ENCODE results near the gene ELMOD3.
"Not testable (repeated sequence)": the region's sequence is repeated elsewhere in the genome, so short reads cannot be mapped to it uniquely, and the experiment has no call there.

Gene ELMOD3

DNA sequence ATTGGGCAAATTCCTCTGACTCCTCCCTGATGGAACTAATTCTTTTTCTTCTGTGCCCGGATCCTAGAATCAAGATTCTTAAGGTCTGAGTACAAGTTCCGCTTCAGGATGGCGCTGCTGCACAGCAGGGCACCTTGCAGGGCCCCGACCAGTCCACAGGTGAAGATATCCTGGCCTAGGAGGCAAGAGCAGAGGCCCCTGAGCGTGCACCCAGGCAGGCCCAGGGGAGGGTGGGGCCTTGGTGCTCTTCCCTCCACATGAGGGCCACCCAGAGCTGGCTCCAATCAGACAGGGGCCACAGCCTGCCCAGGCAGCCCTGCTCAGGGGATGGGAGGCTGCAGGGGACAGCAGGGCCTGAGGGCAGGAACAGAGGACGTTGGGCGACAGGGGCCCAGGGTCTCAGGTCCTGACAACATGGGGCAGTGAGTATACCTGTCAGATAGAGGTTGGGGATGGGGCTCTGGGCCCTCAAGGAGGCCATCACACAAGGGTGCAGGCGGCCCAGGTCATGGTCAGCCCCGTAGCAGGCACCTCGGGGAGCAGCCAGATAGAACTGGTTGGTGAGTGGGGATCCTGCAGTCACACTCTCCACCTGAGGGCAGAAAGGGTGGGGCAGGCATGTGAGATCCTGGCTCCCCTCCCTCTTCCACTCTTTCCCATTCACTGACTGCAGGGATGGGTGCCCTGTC is 11.2 kb upstream of the ELMOD3 start:
- not testable (repeated sequence) for H3K27me3 ChIP-seq (replicated peaks; ENCODE audit: control insufficient read depth, insufficient read depth, low read length, poor library complexity, severe bottlenecking); H3K4me1 ChIP-seq (ENCODE audit: control insufficient read depth, insufficient read depth, low read length, poor library complexity, severe bottlenecking); DNase-seq; H3K27ac ChIP-seq (ENCODE audit: insufficient read depth, low read length, poor library complexity, severe bottlenecking); H3K4me3 ChIP-seq (ENCODE audit: insufficient read depth, low read depth, low read length, poor library complexity, severe bottlenecking); H3K9me3 ChIP-seq (ENCODE audit: control insufficient read depth, low read length)
- peaks cover 37% of the 10 kb centered on the region for H3K36me3 ChIP-seq (ENCODE audit: control insufficient read depth, insufficient read depth, low read length)

DNA sequence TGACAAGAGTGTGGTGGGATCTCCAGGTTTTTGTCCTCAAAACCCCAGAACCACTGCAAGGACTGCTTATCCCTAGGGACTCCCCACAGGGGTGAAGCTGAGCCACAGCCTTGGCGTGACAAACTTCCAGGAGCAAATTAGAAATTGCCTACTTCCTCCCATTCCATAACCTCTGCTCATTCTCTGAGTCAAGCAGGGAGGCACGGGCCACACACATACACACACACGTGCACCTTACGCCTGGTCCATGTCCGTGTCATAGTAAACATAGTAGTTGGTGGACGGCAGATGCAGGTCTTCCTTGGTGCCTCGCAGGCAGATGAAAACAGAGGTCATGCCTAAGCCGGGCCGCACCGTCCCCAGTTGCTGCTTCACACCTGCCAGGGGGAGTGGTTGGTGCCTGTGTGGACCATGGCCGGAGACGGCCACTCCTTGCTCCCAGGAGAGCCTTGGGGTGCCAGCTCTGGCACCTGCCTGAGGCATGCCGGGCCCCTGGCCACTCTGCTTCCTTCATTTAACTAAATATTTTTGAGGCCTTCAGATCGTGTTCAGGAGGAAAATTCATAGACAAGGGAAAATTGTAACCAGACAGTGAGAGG is 10.1 kb upstream of the ELMOD3 start:
- H3K27me3 ChIP-seq (replicated peaks; ENCODE audit: control insufficient read depth, insufficient read depth, low read length, poor library complexity, severe bottlenecking) = no peaks in the 10 kb centered on the region
- no peaks in the 10 kb centered on the region for H3K4me1 ChIP-seq (ENCODE audit: control insufficient read depth, insufficient read depth, low read length, poor library complexity, severe bottlenecking)
- H3K4me3 ChIP-seq (ENCODE audit: insufficient read depth, low read depth, low read length, poor library complexity, severe bottlenecking) = no peak overlapping the region
- H3K9me3 ChIP-seq (ENCODE audit: control insufficient read depth, low read length) = no peaks in the 10 kb centered on the region
- no peak overlapping the region for H3K27ac ChIP-seq (ENCODE audit: insufficient read depth, low read length, poor library complexity, severe bottlenecking)
- no peak for DNase-seq
- peaks cover 42% of the 10 kb centered on the region for H3K36me3 ChIP-seq (ENCODE audit: control insufficient read depth, insufficient read depth, low read length)

DNA sequence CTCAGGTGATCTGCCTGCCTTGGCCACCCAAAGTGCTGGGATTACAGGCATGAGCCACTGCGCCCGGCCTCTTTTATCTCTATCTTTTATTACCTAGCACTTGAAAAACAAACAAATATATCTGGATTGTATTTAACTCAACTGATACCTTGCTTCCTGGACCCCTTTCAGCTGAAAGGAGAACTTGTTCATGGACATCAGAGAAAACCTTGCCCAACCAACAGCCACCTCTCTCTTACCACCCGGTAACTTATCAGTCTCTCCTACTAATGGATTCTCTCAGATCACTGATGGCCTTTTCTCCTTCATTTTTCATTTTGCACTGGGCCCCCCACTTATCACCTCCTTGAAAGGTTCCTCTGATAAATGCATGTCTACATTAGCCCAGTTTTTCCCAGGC is 7.0 kb upstream of the ELMOD3 start:
- Histone ChIP-seq H3K9me3 (ENCODE audit: control insufficient read depth, low read length) (no peaks in the 10 kb centered on the region), H3K4me1 (ENCODE audit: control insufficient read depth, insufficient read depth, low read length, poor library complexity, severe bottlenecking) (no peaks in the 10 kb centered on the region), H3K27me3 (replicated peaks; ENCODE audit: control insufficient read depth, insufficient read depth, low read length, poor library complexity, severe bottlenecking) (no peaks in the 10 kb centered on the region), H3K4me3 (ENCODE audit: insufficient read depth, low read depth, low read length, poor library complexity, severe bottlenecking) (no peak overlapping the region), H3K27ac (ENCODE audit: insufficient read depth, low read length, poor library complexity, severe bottlenecking) (no peak overlapping the region), H3K36me3 (ENCODE audit: control insufficient read depth, insufficient read depth, low read length) (peaks cover 57% of the 10 kb centered on the region)
- DNase-seq = no peak

DNA sequence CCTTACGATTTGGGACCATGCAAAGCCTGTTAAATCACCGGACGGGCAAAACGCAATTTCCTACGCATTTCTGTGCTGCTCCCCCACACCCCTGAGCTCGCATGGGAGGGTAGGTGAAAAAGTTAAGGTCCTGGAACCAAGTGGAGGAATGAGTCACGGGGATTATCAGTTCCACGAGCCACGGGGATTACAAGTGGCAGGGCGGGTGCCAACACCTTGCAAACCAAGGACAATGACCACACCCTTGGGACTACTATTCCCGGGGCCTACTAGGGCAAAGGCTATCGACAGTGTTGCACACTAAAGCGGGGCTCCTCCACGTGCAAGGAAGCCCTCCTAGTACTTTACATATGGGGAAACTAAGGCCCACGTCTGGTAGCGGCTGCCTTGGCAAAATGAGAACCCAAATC is 688 bp upstream of the ELMOD3 start:
- Histone ChIP-seq H3K27me3 (replicated peaks; ENCODE audit: control insufficient read depth, insufficient read depth, low read length, poor library complexity, severe bottlenecking) (no peaks in the 10 kb centered on the region), H3K27ac (ENCODE audit: insufficient read depth, low read length, poor library complexity, severe bottlenecking) (peak overlapping the region; percentile 87), H3K9me3 (ENCODE audit: control insufficient read depth, low read length) (no peaks in the 10 kb centered on the region), H3K4me3 (ENCODE audit: insufficient read depth, low read depth, low read length, poor library complexity, severe bottlenecking) (peak overlapping the region; percentile 83), H3K4me1 (ENCODE audit: control insufficient read depth, insufficient read depth, low read length, poor library complexity, severe bottlenecking) (peaks cover 23% of the 10 kb centered on the region), H3K36me3 (ENCODE audit: control insufficient read depth, insufficient read depth, low read length) (peaks cover 23% of the 10 kb centered on the region)
- peak in 1 of 3 donors; percentile 2 for DNase-seq

DNA sequence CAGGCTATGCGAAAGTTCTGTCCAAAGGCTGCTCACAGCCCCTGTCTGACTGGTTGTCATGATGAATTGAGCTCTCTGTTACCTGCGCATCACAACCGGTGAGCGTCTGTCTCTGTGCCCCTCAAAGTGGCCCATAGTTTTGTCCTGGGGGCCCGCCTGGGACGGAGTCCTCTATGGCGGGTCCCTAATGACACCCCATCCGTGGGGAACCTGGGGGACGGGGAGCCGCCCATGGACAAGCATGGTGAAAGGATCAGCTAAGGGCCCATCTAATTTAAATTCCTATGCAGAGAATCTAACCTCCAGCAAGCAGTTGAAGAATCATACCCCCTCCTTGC is 473 bp downstream of the ELMOD3 start:
- H3K4me3 ChIP-seq (ENCODE audit: insufficient read depth, low read depth, low read length, poor library complexity, severe bottlenecking) = peak overlapping the region; percentile 83
- H3K9me3 ChIP-seq (ENCODE audit: control insufficient read depth, low read length) = no peaks in the 10 kb centered on the region
- DNase-seq = no peak
- peak overlapping the region; percentile 87 for H3K27ac ChIP-seq (ENCODE audit: insufficient read depth, low read length, poor library complexity, severe bottlenecking)
- peaks cover 12% of the 10 kb centered on the region for H3K36me3 ChIP-seq (ENCODE audit: control insufficient read depth, insufficient read depth, low read length)
- H3K27me3 ChIP-seq (replicated peaks; ENCODE audit: control insufficient read depth, insufficient read depth, low read length, poor library complexity, severe bottlenecking) = no peaks in the 10 kb centered on the region
- H3K4me1 ChIP-seq (ENCODE audit: control insufficient read depth, insufficient read depth, low read length, poor library complexity, severe bottlenecking) = peaks cover 23% of the 10 kb centered on the region

DNA sequence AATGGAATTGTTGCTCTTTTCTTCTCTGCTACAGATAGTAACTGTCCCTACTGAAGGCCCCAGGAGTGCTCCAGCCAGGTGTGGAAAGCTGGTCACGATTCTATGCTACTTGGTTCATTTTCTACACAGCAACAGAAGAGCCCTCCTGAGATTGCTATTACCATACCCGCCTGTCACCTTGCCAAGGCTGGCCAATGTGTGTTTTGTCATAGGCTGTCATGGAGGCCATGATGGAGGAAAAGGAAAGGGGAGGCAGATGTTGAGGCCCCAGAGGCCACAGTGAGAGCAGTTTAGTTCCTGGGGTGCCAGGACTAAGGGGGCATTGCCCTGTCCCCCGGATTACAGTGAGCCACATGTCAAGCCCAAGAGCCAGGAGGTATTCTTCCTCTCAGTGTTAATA is 952 bp downstream of the ELMOD3 start:
- H3K27me3 ChIP-seq (replicated peaks; ENCODE audit: control insufficient read depth, insufficient read depth, low read length, poor library complexity, severe bottlenecking) = no peaks in the 10 kb centered on the region
- H3K36me3 ChIP-seq (ENCODE audit: control insufficient read depth, insufficient read depth, low read length) = peaks cover 8% of the 10 kb centered on the region
- peak overlapping the region; percentile 83 for H3K4me3 ChIP-seq (ENCODE audit: insufficient read depth, low read depth, low read length, poor library complexity, severe bottlenecking)
- H3K4me1 ChIP-seq (ENCODE audit: control insufficient read depth, insufficient read depth, low read length, poor library complexity, severe bottlenecking) = peaks cover 23% of the 10 kb centered on the region
- no peak overlapping the region for H3K27ac ChIP-seq (ENCODE audit: insufficient read depth, low read length, poor library complexity, severe bottlenecking)
- H3K9me3 ChIP-seq (ENCODE audit: control insufficient read depth, low read length) = no peaks in the 10 kb centered on the region
- DNase-seq = no peak

DNA sequence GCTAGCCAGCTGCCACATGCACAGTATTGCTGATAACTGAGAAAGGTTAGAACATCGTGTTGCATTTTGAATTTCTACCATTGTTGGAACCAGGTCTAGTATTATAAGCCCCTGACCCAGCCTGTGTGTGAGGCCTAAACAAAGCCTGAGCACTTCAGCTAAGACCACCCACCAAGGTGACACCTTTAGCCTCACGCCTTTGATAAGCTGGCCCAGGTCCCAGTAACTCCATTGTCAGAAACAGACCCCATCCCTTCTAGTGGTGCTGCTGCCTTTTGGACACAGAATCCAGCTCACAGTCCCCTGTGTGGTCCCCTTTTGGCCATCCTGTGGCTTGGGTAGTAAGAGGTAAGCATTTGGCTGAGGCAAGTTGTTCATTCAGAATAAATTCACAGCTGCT is 1.6 kb downstream of the ELMOD3 start:
- no peak for DNase-seq
- peaks cover 7% of the 10 kb centered on the region for H3K36me3 ChIP-seq (ENCODE audit: control insufficient read depth, insufficient read depth, low read length)
- no peaks in the 10 kb centered on the region for H3K27me3 ChIP-seq (replicated peaks; ENCODE audit: control insufficient read depth, insufficient read depth, low read length, poor library complexity, severe bottlenecking)
- no peaks in the 10 kb centered on the region for H3K9me3 ChIP-seq (ENCODE audit: control insufficient read depth, low read length)
- no peak overlapping the region for H3K27ac ChIP-seq (ENCODE audit: insufficient read depth, low read length, poor library complexity, severe bottlenecking)
- H3K4me1 ChIP-seq (ENCODE audit: control insufficient read depth, insufficient read depth, low read length, poor library complexity, severe bottlenecking) = peaks cover 23% of the 10 kb centered on the region
- H3K4me3 ChIP-seq (ENCODE audit: insufficient read depth, low read depth, low read length, poor library complexity, severe bottlenecking) = no peak overlapping the region

DNA sequence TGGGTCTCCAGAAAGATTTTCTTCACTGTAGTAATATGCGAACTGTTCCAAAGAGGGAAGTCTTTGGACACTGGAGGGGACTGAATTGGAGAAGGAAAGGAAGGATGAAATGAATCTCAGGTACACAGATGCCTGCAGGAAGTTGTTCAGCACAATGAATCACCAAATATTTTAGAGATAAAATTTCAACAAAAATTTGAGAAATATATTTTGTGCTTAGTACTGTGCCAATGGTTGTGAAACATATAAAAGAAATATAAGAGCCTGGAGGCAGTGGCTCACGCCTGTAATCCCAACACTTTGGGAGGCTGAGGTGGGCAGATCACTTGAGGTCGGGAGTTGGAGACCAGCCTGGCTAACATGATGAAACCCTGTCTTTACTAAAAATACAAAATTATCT is 3.2 kb downstream of the ELMOD3 start:
- H3K27me3 ChIP-seq (replicated peaks; ENCODE audit: control insufficient read depth, insufficient read depth, low read length, poor library complexity, severe bottlenecking) = no peaks in the 10 kb centered on the region
- H3K27ac ChIP-seq (ENCODE audit: insufficient read depth, low read length, poor library complexity, severe bottlenecking) = no peak overlapping the region
- H3K9me3 ChIP-seq (ENCODE audit: control insufficient read depth, low read length) = no peaks in the 10 kb centered on the region
- no peak for DNase-seq
- peaks cover 14% of the 10 kb centered on the region for H3K36me3 ChIP-seq (ENCODE audit: control insufficient read depth, insufficient read depth, low read length)
- H3K4me3 ChIP-seq (ENCODE audit: insufficient read depth, low read depth, low read length, poor library complexity, severe bottlenecking) = no peak overlapping the region
- peaks cover 23% of the 10 kb centered on the region for H3K4me1 ChIP-seq (ENCODE audit: control insufficient read depth, insufficient read depth, low read length, poor library complexity, severe bottlenecking)

DNA sequence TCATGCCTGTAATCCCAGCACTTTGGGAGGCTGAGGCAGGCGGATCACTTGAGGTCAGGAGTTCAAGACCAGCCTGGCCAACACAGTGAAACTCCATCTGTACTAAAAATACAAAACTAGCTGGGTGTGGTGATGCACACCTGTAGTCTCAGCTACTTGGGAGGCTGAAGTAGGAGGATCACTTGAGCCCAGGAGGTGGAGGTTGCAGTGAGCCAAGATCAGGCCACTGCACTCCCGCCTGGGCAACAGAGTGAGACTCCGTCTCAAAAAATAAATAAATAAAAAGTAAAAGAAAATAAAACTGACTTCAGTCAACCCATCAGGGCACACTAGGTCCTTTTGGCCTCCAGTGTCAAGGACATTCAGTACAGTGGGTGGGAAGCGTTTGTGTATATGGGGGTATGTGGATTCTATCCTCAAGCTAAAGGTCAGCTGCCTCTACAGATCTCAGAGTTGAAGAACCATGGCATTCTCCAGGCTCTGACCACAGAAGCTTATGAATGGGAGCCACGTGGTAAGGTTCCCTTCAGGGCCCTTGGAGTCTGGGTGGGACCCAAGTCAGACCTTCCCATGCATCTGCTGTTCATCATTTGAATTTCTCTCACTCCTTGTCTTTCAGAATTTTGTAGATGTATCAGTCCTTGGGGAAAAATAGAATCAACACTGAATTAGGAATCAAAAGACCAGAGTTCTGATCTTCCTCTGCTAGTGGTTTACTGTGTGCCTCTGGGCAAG is 8.3 kb downstream of the ELMOD3 start:
- H3K9me3 ChIP-seq (ENCODE audit: control insufficient read depth, low read length); DNase-seq; H3K4me1 ChIP-seq (ENCODE audit: control insufficient read depth, insufficient read depth, low read length, poor library complexity, severe bottlenecking); H3K27me3 ChIP-seq (replicated peaks; ENCODE audit: control insufficient read depth, insufficient read depth, low read length, poor library complexity, severe bottlenecking); H3K27ac ChIP-seq (ENCODE audit: insufficient read depth, low read length, poor library complexity, severe bottlenecking); H3K4me3 ChIP-seq (ENCODE audit: insufficient read depth, low read depth, low read length, poor library complexity, severe bottlenecking): not testable (repeated sequence)
- H3K36me3 ChIP-seq (ENCODE audit: control insufficient read depth, insufficient read depth, low read length) = peaks cover 19% of the 10 kb centered on the region

DNA sequence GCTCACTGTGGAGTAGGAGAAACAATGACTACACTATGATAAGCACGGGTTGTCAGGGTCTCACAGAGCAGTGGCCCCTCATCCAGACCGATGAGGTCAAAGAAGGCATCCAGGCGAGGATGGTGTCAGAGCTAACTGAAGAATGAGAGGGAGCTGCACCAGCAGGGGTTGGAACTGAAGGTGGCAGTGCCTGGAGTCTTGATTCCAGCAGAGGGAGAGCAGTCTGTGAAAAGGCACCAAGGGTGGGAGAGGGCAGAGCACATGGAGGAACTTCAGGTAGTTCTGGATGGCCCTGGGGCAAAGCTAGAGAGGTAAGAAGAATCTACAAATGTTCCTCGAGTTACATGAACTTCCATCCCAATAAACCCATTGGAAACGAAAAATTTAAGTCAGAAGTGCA is 12.6 kb downstream of the ELMOD3 start:
- no peak overlapping the region for H3K4me3 ChIP-seq (ENCODE audit: insufficient read depth, low read depth, low read length, poor library complexity, severe bottlenecking)
- H3K4me1 ChIP-seq (ENCODE audit: control insufficient read depth, insufficient read depth, low read length, poor library complexity, severe bottlenecking) = no peaks in the 10 kb centered on the region
- H3K36me3 ChIP-seq (ENCODE audit: control insufficient read depth, insufficient read depth, low read length) = peaks cover 13% of the 10 kb centered on the region
- H3K27ac ChIP-seq (ENCODE audit: insufficient read depth, low read length, poor library complexity, severe bottlenecking) = no peak overlapping the region
- H3K9me3 ChIP-seq (ENCODE audit: control insufficient read depth, low read length) = no peaks in the 10 kb centered on the region
- H3K27me3 ChIP-seq (replicated peaks; ENCODE audit: control insufficient read depth, insufficient read depth, low read length, poor library complexity, severe bottlenecking) = no peaks in the 10 kb centered on the region
- DNase-seq = no peak

Measured in effector memory CD4-positive, alpha-beta T cell (primary cell).